ENCODE measurements around the gene ERN1. TPM values are rescaled to one million over a fixed set of nuclear protein-coding genes. Genes with fewer than 3 reads are reported as not detected.
"Not testable (repeated sequence)": the region's sequence is repeated elsewhere in the genome, so short reads cannot be mapped to it uniquely, and the experiment has no call there.

The ERN1 gene
- polyA plus RNA-seq, 4 donors = 8.8 to 10.7 (median 9.5) TPM

- no peak for DNase-seq (ENCODE audit: low read depth in 4 of 4, low spot score in 3 of 4)
These were observed 120.2 kb downstream of the ERN1 start for GRCh38 chr17:64009571-64010402.

GRCh38 chr17:64008830-64009229 is 121.1 kb downstream of the ERN1 start:
- no peak for DNase-seq (ENCODE audit: low read depth in 4 of 4, low spot score in 3 of 4)

GRCh38 chr17:64008346-64008745 is 121.6 kb downstream of the ERN1 start:
- no peak for DNase-seq (ENCODE audit: low read depth in 4 of 4, low spot score in 3 of 4)

GRCh38 chr17:64007838-64008282 is 122.1 kb downstream of the ERN1 start:
- no peak for DNase-seq (ENCODE audit: low read depth in 4 of 4, low spot score in 3 of 4)

GRCh38 chr17:64007089-64007837 is 122.7 kb downstream of the ERN1 start:
- DNase-seq (ENCODE audit: low read depth in 4 of 4, low spot score in 3 of 4) = not testable (repeated sequence)

GRCh38 chr17:64006361-64007088 is 123.4 kb downstream of the ERN1 start:
- no peak for DNase-seq (ENCODE audit: low read depth in 4 of 4, low spot score in 3 of 4)

GRCh38 chr17:64005734-64006167 is 124.2 kb downstream of the ERN1 start:
- DNase-seq (ENCODE audit: low read depth in 4 of 4, low spot score in 3 of 4) = no peak

GRCh38 chr17:64004903-64005733 is 124.8 kb downstream of the ERN1 start:
- DNase-seq (ENCODE audit: low read depth in 4 of 4, low spot score in 3 of 4) = no peak

- DNase-seq (ENCODE audit: low read depth in 4 of 4, low spot score in 3 of 4) = no peak
These were observed 125.7 kb downstream of the ERN1 start for GRCh38 chr17:64004218-64004770.

GRCh38 chr17:64003526-64004121 is 126.3 kb downstream of the ERN1 start:
- DNase-seq (ENCODE audit: low read depth in 4 of 4, low spot score in 3 of 4) = no peak

GRCh38 chr17:64002658-64003525 is 127.1 kb downstream of the ERN1 start:
- DNase-seq (ENCODE audit: low read depth in 4 of 4, low spot score in 3 of 4) = no peak

GRCh38 chr17:64001763-64002529 is 128.0 kb downstream of the ERN1 start:
- no peak for DNase-seq (ENCODE audit: low read depth in 4 of 4, low spot score in 3 of 4)

- no peak for DNase-seq (ENCODE audit: low read depth in 4 of 4, low spot score in 3 of 4)
These were observed 128.8 kb downstream of the ERN1 start for GRCh38 chr17:64001091-64001579.

GRCh38 chr17:63999680-64000531 is 130.0 kb downstream of the ERN1 start:
- no peak for DNase-seq (ENCODE audit: low read depth in 4 of 4, low spot score in 3 of 4)

GRCh38 chr17:63998721-63999679 is 130.9 kb downstream of the ERN1 start:
- DNase-seq (ENCODE audit: low read depth in 4 of 4, low spot score in 3 of 4) = no peak
